ENCODE measurements around the gene BCAS1.

Gene BCAS1

GRCh38 chr20:54076259-54076658, 5.9 kb upstream of the BCAS1 start:
- no peak for DNase-seq

- DNase-seq: no peak
Observed at GRCh38 chr20:54075322-54075721, 4.9 kb upstream of the BCAS1 start.

GRCh38 chr20:54074511-54074910, 4.1 kb upstream of the BCAS1 start:
- no peak for DNase-seq

DNA sequence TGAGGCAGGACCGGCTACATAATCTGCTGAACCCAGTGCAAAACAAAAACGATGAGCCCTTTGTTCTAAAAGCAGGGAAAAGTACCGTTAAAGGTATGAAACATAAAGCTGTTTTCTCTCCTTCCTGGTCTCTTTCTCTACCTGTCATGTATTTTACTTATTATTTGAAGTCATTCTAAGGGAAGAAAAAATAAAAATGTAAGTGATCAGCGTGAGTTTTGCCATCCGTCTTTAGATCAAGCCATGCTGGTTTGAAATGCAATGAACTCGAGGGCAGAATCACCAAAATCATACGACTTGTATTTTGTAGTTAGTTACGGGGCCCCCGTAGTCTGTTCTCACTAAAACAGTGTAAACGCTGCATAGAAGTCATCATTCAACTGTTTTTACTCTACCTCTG, 2.9 kb upstream of the BCAS1 start:
- DNase-seq: no peak

DNA sequence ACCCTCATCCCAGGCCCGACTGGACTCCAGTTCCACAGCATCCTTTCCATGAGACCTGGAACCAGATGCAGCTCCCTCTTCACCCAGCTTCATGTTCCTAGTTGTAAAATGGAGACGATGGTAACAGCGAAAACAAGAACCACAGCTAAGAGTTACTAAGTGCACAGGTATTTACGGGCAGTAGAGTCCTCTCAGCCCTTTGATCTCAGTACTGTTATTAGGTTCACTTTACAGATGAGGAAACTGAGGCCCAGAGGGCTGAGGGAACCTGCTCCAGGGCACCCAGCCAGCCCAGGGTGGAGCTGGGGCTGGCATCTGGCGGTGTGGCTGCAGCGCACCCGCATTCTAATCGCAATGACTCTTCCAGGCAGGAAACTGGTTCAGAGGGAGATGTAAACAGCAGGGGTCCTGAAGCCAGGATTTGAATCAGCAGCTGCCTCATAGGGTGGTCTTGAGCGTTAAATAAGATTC, 858 bp downstream of the BCAS1 start:
- no peak for DNase-seq

GRCh38 chr20:54068966-54069365, 1.4 kb downstream of the BCAS1 start:
- DNase-seq: no peak

GRCh38 chr20:54068495-54068894, 1.9 kb downstream of the BCAS1 start:
- DNase-seq: no peak

GRCh38 chr20:54067606-54068174, 2.7 kb downstream of the BCAS1 start:
- DNase-seq: peak in 1 of 14 donors; percentile 17

- DNase-seq: no peak
Observed at GRCh38 chr20:54065601-54066038, 4.8 kb downstream of the BCAS1 start.

GRCh38 chr20:54064939-54065338, 5.5 kb downstream of the BCAS1 start:
- DNase-seq: no peak

- no peak for DNase-seq
Observed at GRCh38 chr20:54063992-54064676, 6.3 kb downstream of the BCAS1 start.

GRCh38 chr20:54063580-54063979, 6.8 kb downstream of the BCAS1 start:
- no peak for DNase-seq

DNA sequence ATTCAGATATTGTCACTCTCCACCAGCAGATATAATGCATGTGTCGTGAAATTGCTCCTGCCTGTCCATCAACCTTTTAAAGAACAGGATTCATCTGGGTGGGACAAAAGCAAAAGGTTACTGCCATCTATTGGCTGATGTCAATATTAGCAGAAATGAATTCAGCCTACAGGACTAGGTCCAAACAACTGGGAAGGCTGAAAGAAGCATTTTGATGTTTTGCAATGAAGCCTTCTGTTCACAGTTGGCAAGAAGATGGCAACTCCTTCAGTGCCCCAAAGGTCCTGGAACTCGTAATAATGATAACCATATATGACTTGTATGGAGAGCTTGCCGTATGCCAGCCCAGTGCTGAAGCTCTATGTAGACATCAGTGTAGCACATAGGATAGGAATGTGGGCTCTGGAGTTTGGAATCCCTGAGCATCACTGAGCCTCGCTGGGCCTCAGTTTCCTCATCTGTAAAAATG, 7.5 kb downstream of the BCAS1 start:
- peak in 5 of 14 donors; percentile 0 to 62 (median 16) for DNase-seq

- no peak for DNase-seq
Observed at GRCh38 chr20:54061101-54061881, 9.1 kb downstream of the BCAS1 start.

DNA sequence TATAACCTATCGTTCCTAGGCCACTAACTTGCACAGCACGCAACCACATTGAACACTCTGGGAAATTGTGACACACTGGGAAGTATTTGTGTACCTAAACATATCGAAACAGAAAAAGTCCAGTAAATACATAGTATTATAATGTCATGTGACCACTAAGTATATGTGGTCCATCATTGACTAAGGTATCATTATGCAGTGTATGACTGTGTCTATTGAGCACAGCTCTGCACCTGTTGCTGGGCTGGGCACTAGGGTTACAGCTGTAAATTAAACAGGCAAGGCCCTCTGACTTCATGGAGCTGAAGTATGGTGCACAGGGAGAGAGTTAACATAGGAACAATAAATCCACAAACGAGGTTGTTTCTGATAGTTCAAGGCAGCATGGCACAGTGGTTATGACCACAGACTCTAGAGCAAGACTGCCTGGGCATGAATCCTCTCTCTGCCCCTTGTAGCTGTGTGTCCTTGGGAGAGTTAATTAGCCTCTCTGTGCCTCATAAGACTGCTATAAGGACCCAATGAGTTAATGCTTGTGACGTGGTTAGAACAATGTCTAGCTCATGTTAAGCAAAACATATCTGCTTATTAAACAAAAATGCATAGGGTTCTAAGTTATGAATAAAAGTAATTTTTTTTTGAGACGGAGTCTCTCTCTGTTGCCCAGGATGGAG, 10.6 kb downstream of the BCAS1 start:
- DNase-seq: no peak

DNA sequence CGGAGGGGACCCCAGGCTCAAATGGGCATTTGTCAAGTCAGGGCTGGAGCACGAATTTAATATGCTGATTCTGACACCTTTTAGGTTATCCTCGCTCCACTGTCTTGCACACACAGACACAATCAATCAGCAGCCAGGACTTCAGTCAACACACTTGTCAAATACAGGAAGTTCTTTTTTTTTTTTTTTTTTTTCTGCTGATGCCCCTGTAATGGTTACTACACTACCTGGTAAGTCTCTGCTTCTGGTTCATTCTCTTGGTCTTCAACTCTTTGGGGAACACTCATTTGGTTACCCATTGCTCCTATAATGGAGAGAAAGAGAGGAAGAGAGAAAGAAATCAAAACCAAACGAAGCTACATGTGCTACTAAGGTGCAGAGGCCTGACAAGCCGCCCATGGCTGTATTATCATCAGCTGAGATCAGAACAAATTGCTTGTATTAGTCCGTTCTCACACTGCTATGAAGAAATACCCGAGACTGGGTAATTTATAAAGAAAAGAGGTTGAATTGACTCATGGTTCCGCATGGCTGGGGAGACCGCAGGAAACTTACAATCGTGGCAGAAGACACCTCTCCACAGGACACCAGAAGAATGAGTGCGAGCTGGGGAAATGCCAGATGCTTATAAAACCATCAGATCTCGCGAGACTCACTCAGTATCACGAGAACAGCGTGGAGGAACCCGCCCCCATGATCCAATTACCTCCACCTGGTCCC, 11.8 kb downstream of the BCAS1 start:
- DNase-seq: no peak

- no peak for DNase-seq
Observed at GRCh38 chr20:54056762-54057639, 13.4 kb downstream of the BCAS1 start.

DNA sequence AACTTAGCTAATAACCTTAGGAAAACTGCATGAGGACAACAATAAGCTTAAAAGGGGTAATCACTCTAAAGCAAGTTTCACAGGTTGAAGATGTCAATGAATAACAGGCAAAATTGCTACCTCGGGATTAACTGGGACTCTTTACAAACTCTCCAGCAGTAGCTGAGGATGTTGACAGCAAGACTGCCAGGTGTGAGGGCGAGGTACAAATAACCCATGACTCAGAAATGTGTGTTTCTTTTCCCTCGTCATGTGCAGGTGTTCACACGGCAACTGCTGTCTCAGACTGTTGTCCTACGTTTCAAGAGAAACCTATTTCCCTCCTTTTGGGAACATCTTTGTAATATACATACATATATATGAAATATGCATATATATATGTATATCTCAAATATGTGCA, 15.9 kb downstream of the BCAS1 start:
- DNase-seq: no peak

DNA sequence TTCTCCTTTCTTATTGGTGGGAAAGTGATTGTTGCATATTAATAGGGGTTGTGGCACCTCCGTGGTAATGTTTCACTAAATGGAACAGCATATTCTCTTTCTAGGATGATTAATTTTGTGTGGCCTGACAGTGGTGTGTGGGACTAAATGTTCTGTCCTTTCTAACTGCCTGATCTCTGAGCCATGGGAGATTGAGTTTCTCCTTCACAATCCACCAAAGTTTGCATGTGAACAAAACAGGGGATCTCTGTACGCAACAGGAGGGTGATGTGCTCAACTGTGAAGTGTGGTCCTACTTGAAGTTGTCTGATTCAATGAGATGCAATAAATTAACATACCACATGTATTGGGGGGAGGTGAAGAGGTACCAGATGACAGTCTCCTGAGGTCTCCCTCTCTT, 19.3 kb downstream of the BCAS1 start:
- DNase-seq: no peak

- DNase-seq: no peak
Observed at GRCh38 chr20:54048891-54049545, 21.4 kb downstream of the BCAS1 start.

- DNase-seq: no peak
Observed at GRCh38 chr20:54048481-54048880, 21.9 kb downstream of the BCAS1 start.

Data from C1 segment of cervical spinal cord (tissue), 14 donors.